KMS-11 (cell line): ENCODE results near the gene CNDP2.
A peak's percentile ranks its signal among the peaks of the same experiment; 100 is the strongest.

ENCODE experiments used
- H2AFZ ChIP-seq: fragments of 200-600 bp; sonication (generic); 2 replicates; pipeline ENCODE4 v1.6.1; 2016; ENCODE audit warnings: antibody characterized with exemption, mixed run types, low read depth
- H3K27ac ChIP-seq: fragments of 200-600 bp; sonication (generic); 2 replicates; pipeline ENCODE4 v1.6.1; 2016; ENCODE audit warnings: mild to moderate bottlenecking, mixed run types
- H3K27me3 ChIP-seq: fragments of 200-600 bp; sonication (generic); 2 replicates; pipeline ENCODE4 v1.6.1; 2017; ENCODE audit warnings: mild to moderate bottlenecking, low read depth, mixed run types, moderate library complexity; ENCODE audit not compliant: insufficient read depth
- H3K36me3 ChIP-seq: fragments of 200-600 bp; sonication (generic); 2 replicates; pipeline ENCODE4 v1.6.1; 2017; ENCODE audit warnings: mild to moderate bottlenecking, mixed run types; ENCODE audit not compliant: insufficient read depth
- H3K4me1 ChIP-seq: fragments of 200-600 bp; sonication (generic); 2 replicates; pipeline ENCODE4 v1.6.1; 2016; ENCODE audit warnings: mild to moderate bottlenecking, low read depth, mixed run types; ENCODE audit not compliant: poor library complexity, severe bottlenecking
- H3K4me2 ChIP-seq: fragments of 200-600 bp; sonication (generic); 2 replicates; pipeline ENCODE4 v1.7.0; 2016; ENCODE audit warnings: mild to moderate bottlenecking, mixed run types
- H3K4me3 ChIP-seq: fragments of 200-600 bp; sonication (generic); IDR thresholded peaks from 2 replicates; pipeline ENCODE4 v1.6.1; 2017; ENCODE audit warnings: low read depth, low read length, mixed read lengths; ENCODE audit not compliant: insufficient read depth
- H3K79me2 ChIP-seq: fragments of 200-600 bp; sonication (generic); 2 replicates; pipeline ENCODE4 v1.6.1; 2016; ENCODE audit warnings: low read depth, mixed run types; ENCODE audit not compliant: insufficient read depth
- H3K9ac ChIP-seq: fragments of 200-600 bp; sonication (generic); 2 replicates; pipeline ENCODE4 v1.6.1; 2016; ENCODE audit warnings: mild to moderate bottlenecking, mixed run types
- H4K20me1 ChIP-seq: fragments of 200-600 bp; sonication (generic); 2 replicates; pipeline ENCODE4 v1.6.1; 2016; ENCODE audit warnings: mild to moderate bottlenecking, mixed run types; ENCODE audit not compliant: insufficient read depth
- CTCF ChIP-seq: fragments of 200-600 bp; sonication (generic); conservative IDR thresholded peaks from 2 replicates; pipeline ENCODE4 v1.6.1; 2017; ENCODE audit warnings: low read depth, mild to moderate bottlenecking, antibody characterized with exemption, low read length, moderate library complexity, mixed read lengths

CNDP2 gene

DNA sequence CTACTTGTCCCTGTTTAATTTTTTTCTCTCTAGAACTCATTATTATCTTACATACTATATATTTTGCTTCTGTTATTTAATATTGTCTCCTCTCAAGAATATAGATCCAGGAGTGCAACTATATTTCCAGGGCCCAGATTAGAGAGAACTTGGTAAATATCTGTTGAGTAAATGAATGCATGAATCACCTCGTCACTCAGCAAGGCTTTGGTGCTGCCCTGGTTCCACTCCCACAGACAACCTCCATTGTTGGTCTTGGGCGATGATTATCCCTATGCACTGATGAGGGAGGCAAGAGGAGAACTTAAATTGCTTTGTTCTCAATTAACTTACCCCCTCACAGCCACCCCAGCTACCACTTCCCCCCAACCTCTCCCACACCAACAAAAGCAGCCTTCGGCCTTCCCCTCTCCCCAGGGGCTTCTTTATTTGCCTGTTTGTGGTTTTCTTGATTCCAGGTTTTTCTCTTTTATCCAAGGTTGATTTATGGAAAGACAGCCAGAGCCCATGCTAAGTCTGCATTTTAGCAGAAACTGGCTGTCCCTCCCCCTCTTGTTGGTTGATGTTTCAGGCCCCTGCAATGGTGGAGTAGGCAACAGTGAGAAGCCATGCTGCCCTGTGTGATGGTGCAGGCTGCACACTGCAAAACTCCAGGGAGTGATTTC, 22.1 kb upstream of the CNDP2 start:
- no peaks in the 10 kb centered on the region for H3K79me2 ChIP-seq
- no peaks in the 10 kb centered on the region for H3K27me3 ChIP-seq
- H3K4me2 ChIP-seq: no peak overlapping the region
- TF ChIP-seq CTCF: no peak
- H3K4me3 ChIP-seq: no peak overlapping the region
- H2AFZ ChIP-seq: no peak overlapping the region
- H4K20me1 ChIP-seq: no peaks in the 10 kb centered on the region
- H3K4me1 ChIP-seq: no peaks in the 10 kb centered on the region
- H3K27ac ChIP-seq: no peak overlapping the region
- H3K36me3 ChIP-seq: no peaks in the 10 kb centered on the region
- no peak overlapping the region for H3K9ac ChIP-seq

- no peaks in the 10 kb centered on the region for H3K4me1 ChIP-seq
- no peak overlapping the region for H3K4me2 ChIP-seq
- H3K27me3 ChIP-seq: no peaks in the 10 kb centered on the region
- no peaks in the 10 kb centered on the region for H3K79me2 ChIP-seq
- no peak overlapping the region for H3K27ac ChIP-seq
- peak; percentile 50 for TF ChIP-seq CTCF
- no peaks in the 10 kb centered on the region for H4K20me1 ChIP-seq
- H3K4me3 ChIP-seq: no peak overlapping the region
- H3K9ac ChIP-seq: no peak overlapping the region
- H3K36me3 ChIP-seq: no peaks in the 10 kb centered on the region
- no peak overlapping the region for H2AFZ ChIP-seq
These were observed 20.0 kb upstream of the CNDP2 start for GRCh38 chr18:74476140-74476539.

DNA sequence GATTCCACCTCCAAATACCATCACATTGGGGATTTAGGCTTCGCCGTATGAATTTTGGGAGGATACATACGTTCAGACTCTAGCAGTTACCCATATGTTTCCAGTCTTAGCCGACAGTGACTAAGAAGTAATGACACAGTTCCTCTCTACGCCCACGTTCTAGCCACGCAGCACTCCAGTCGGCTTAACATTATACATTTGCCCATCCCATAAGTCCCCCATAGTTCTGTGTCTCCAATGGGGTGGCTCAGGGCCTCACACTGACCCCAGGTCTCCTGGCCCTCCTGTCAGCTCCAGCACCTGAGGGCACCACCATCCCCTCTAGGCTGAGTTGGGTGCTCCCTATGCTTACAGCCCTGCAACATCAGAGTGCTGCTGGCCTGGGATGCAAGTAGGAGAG, 18.4 kb upstream of the CNDP2 start:
- no peaks in the 10 kb centered on the region for H3K4me1 ChIP-seq
- TF ChIP-seq CTCF: no peak
- no peaks in the 10 kb centered on the region for H3K36me3 ChIP-seq
- H2AFZ ChIP-seq: no peak overlapping the region
- H3K4me3 ChIP-seq: no peak overlapping the region
- H3K79me2 ChIP-seq: no peaks in the 10 kb centered on the region
- no peak overlapping the region for H3K27ac ChIP-seq
- H4K20me1 ChIP-seq: no peaks in the 10 kb centered on the region
- H3K4me2 ChIP-seq: no peak overlapping the region
- H3K27me3 ChIP-seq: no peaks in the 10 kb centered on the region
- no peak overlapping the region for H3K9ac ChIP-seq

DNA sequence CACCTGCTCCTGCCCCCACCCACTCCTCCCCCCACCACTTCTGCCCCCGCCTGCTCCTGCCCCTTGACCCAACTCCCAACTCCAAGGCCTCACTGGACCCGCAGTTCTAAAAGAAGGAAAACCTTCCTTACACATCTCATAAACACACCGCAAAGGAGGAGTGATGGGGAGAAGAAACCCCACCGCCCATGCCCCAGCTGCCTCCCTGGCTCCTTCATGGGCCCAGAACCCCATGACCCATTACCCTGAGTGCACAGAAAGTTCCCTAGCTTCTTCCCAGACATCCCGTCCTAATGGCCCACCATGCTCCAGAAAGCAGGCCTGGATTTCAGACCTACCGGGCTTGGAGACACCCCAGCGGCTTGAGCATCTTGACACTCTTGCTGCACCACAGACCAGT, 17.8 kb upstream of the CNDP2 start:
- Histone ChIP-seq H3K79me2 (no peaks in the 10 kb centered on the region), H2AFZ (no peak overlapping the region), H4K20me1 (no peaks in the 10 kb centered on the region), H3K27ac (no peak overlapping the region), H3K36me3 (no peaks in the 10 kb centered on the region), H3K9ac (no peak overlapping the region), H3K4me3 (no peak overlapping the region), H3K4me2 (no peak overlapping the region), H3K27me3 (no peaks in the 10 kb centered on the region), H3K4me1 (no peaks in the 10 kb centered on the region)
- no peak for TF ChIP-seq CTCF
